Caco-2 (cell line): Measurements from ENCODE around the gene FBXL4. TPM values are rescaled to one million over a fixed set of nuclear protein-coding genes. Genes with fewer than 3 reads are reported as not detected.

Experiments
- BruUV-seq: library from RNA; stranded (reverse); fragments of 400-500 nt; replicated peaks from 2 replicates; lab custom pipeline; 2021; lab: Mats Ljungman, UMichigan
- CTCF ChIA-PET: fragments of 300-600 bp; sonication (Branson Sonifier 250); formaldehyde crosslinking; loops from one replicate; lab custom pipeline; 2022; ENCODE audit warnings: antibody characterized with exemption; lab: Charles Lee
- POLR2A ChIA-PET: fragments of 300-600 bp; sonication (Branson Sonifier 250); formaldehyde crosslinking; loops from one replicate; lab custom pipeline; 2022; ENCODE audit warnings: antibody characterized with exemption; lab: Charles Lee
- DNase-seq, 2 experiments: peaks; one replicate each; pipeline versions ENCODE4 v3.0.0 to v3.0.0-alpha.2; 2020 to 2022
- H3K27me3 ChIP-seq: replicated peaks from 2 replicates; pipeline ENCODE4 v1.6.0; 2011; ENCODE audit warnings: low read length; ENCODE audit not compliant: control insufficient read depth, insufficient read depth
- H3K36me3 ChIP-seq: 2 replicates; pipeline ENCODE4 v1.5.1; 2011; ENCODE audit warnings: low read length; ENCODE audit not compliant: control insufficient read depth, insufficient read depth
- H3K4me1 ChIP-seq: fragments of 250-450 bp; sonication (Bioruptor Pico); 2 replicates; pipeline ENCODE4 v1.5.1; 2020; ENCODE audit warnings: mild to moderate bottlenecking
- H3K4me3 ChIP-seq: 2 replicates; pipeline ENCODE4 v1.5.1; 2011; ENCODE audit warnings: low read depth, mild to moderate bottlenecking, control low read depth, low read length
- H3K9me3 ChIP-seq: fragments of 250-450 bp; sonication (Bioruptor Pico); 2 replicates; pipeline ENCODE4 v1.5.1; 2020; ENCODE audit warnings: mild to moderate bottlenecking, moderate library complexity
- H3K27ac Mint-ChIP-seq: one replicate; pipeline ENCODE4 v1.8.0; 2022; ENCODE audit warnings: mixed read lengths; ENCODE audit not compliant: unreplicated experiment
- H3K27me3 Mint-ChIP-seq: one replicate; pipeline ENCODE4 v1.8.0; 2022; ENCODE audit warnings: mixed read lengths; ENCODE audit not compliant: insufficient read depth, unreplicated experiment
- H3K36me3 Mint-ChIP-seq: one replicate; pipeline ENCODE4 v1.8.0; 2022; ENCODE audit warnings: mild to moderate bottlenecking, mixed read lengths; ENCODE audit not compliant: insufficient read depth, unreplicated experiment
- H3K4me1 Mint-ChIP-seq: one replicate; pipeline ENCODE4 v1.8.0; 2022; ENCODE audit warnings: low read depth, mixed read lengths; ENCODE audit not compliant: unreplicated experiment
- H3K4me3 Mint-ChIP-seq: one replicate; pipeline ENCODE4 v1.8.0; 2022; ENCODE audit warnings: mild to moderate bottlenecking, moderate library complexity, mixed read lengths; ENCODE audit not compliant: unreplicated experiment
- H3K9me3 Mint-ChIP-seq: one replicate; pipeline ENCODE4 v1.8.0; 2022; ENCODE audit warnings: mixed read lengths; ENCODE audit not compliant: unreplicated experiment
- CTCF ChIP-seq, 2 experiments: fragments of 200-600 bp in 1 of 2; IDR thresholded peaks; 1 replicate in 1 of 2; 2 replicates in 1 of 2; pipeline versions ENCODE4 v1.5.1 to v1.8.0; 2011 to 2022; ENCODE audit warnings: antibody characterized with exemption in 1 of 2, control low read depth in 1 of 2, inconsistent platforms in 1 of 2, low read depth in 1 of 2, low read length in 1 of 2, mild to moderate bottlenecking in 1 of 2, moderate library complexity in 1 of 2; ENCODE audit not compliant: insufficient read depth in 1 of 2, severe bottlenecking in 1 of 2, unreplicated experiment in 1 of 2
- intact Hi-C: fragments of 100-400 bp; cut with micrococcal nuclease; formaldehyde crosslinking; loops from one replicate; pipeline ENCODE4 v1.10.0; 2022; ENCODE audit not compliant: unreplicated experiment
- total RNA-seq: library from RNA; stranded (reverse); gene quantifications from 2 replicates; pipeline ENCODE4 v1.2.3, GENCODE V29; 2022

The FBXL4 gene
- total RNA-seq, 1 experiment from 2014 or later = 5.9 TPM

GRCh38 chr6:98894810-98895209 is 52.9 kb downstream of the FBXL4 start:
- ChIA-PET POLR2A (no interaction called here), CTCF (interaction anchor here (0.6 kb wide), 1 partner anchor 59 kb away, joined by 6 read pairs; no protein-coding TSS in a partner anchor)
- H3K27me3 ChIP-seq = no peaks in the 10 kb centered on the region
- no peak overlapping the region for H3K4me3 ChIP-seq
- Mint-ChIP-seq H3K27me3 (no peaks in the 10 kb centered on the region), H3K27ac (no peak overlapping the region), H3K4me3 (no peak overlapping the region), H3K36me3 (no peaks in the 10 kb centered on the region), H3K9me3 (no peaks in the 10 kb centered on the region), H3K4me1 (no peaks in the 10 kb centered on the region)
- H3K9me3 ChIP-seq = no peaks in the 10 kb centered on the region
- H3K4me1 ChIP-seq = no peaks in the 10 kb centered on the region
- H3K36me3 ChIP-seq = no peaks in the 10 kb centered on the region
- DNase-seq = no peak
- no TSS peak for BruUV-seq
- TF ChIP-seq CTCF (IDR thresholded peaks at IDR 0.05; ENCODE audit: insufficient read depth in 1 of 2, low read depth in 1 of 2, low read length in 1 of 2, severe bottlenecking in 1 of 2, unreplicated experiment in 1 of 2) = no peak
- intact Hi-C loops = no loop called here

GRCh38 chr6:98887650-98888049 is 60.1 kb downstream of the FBXL4 start:
- Histone ChIP-seq H3K36me3 (no peaks in the 10 kb centered on the region), H3K4me1 (no peaks in the 10 kb centered on the region), H3K27me3 (no peaks in the 10 kb centered on the region), H3K4me3 (no peak overlapping the region), H3K9me3 (no peaks in the 10 kb centered on the region)
- no peak for DNase-seq
- H3K4me3 Mint-ChIP-seq = no peak overlapping the region
- ChIA-PET CTCF (no interaction called here), POLR2A (no interaction called here)
- no peak for TF ChIP-seq CTCF (IDR thresholded peaks at IDR 0.05; ENCODE audit: insufficient read depth in 1 of 2, low read depth in 1 of 2, low read length in 1 of 2, severe bottlenecking in 1 of 2, unreplicated experiment in 1 of 2)
- intact Hi-C loops = no loop called here
- H3K27me3 Mint-ChIP-seq = no peaks in the 10 kb centered on the region
- BruUV-seq = no TSS peak
- H3K9me3 Mint-ChIP-seq = no peaks in the 10 kb centered on the region
- no peaks in the 10 kb centered on the region for H3K36me3 Mint-ChIP-seq
- no peaks in the 10 kb centered on the region for H3K4me1 Mint-ChIP-seq
- H3K27ac Mint-ChIP-seq = no peak overlapping the region

- H3K27me3 ChIP-seq = no peaks in the 10 kb centered on the region
- ChIA-PET CTCF (no interaction called here), POLR2A (no interaction called here)
- H3K4me3 ChIP-seq = no peak overlapping the region
- Mint-ChIP-seq H3K4me1 (no peaks in the 10 kb centered on the region), H3K4me3 (no peak overlapping the region), H3K9me3 (no peaks in the 10 kb centered on the region), H3K27ac (no peak overlapping the region), H3K36me3 (no peaks in the 10 kb centered on the region), H3K27me3 (no peaks in the 10 kb centered on the region)
- BruUV-seq = no TSS peak
- no peaks in the 10 kb centered on the region for H3K36me3 ChIP-seq
- intact Hi-C loops = no loop called here
- no peaks in the 10 kb centered on the region for H3K9me3 ChIP-seq
- TF ChIP-seq CTCF (IDR thresholded peaks at IDR 0.05; ENCODE audit: insufficient read depth in 1 of 2, low read depth in 1 of 2, low read length in 1 of 2, severe bottlenecking in 1 of 2, unreplicated experiment in 1 of 2) = no peak
- DNase-seq = no peak
- no peaks in the 10 kb centered on the region for H3K4me1 ChIP-seq
These were observed 62.4 kb downstream of the FBXL4 start for GRCh38 chr6:98885330-98885729.
